Uterus (tissue), 2 donors: Measurements from ENCODE around the gene CLSTN2.

Experiments
- POLR2A ChIP-seq, 2 donors: fragments of 450-650 bp; IDR thresholded peaks; one replicate each; pipeline ENCODE4 v1.6.1; 2016; ENCODE audit warnings: antibody characterized with exemption in 2 of 2, mild to moderate bottlenecking in 1 of 2, moderate library complexity in 1 of 2
- TF ChIP-seq, protein P1 (sequence below), 4 experiments: fragments of 200-600 bp in 2 of 4; fragments of 450-650 bp in 2 of 4; sonication (generic) in 2 of 4; IDR thresholded peaks; one replicate each; pipeline ENCODE4 v1.5.1; 2016 to 2019; ENCODE audit warnings: antibody characterized with exemption in 4 of 4, mild to moderate bottlenecking in 2 of 4, moderate library complexity in 1 of 4

DNA sequence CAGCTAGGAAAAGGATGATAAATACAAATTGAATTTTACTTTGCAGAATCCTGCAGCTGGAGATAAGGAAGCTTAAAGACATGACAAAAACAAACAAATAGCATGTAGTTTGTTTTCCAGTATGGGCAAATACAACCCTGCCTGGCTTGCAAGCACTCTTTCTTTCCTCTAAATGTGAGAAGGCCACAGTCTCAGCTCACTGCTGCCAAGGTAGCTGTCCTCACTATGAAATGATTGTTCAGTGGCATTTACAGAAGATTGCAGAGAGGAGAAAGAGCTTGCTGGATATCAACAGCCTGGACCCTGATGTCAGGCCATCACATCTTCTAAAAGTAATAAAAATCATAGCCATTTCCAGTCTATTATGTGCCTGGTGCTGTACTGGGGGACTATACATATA lies 262.0 kb downstream of the CLSTN2 start:
- TF ChIP-seq, protein P1, sequence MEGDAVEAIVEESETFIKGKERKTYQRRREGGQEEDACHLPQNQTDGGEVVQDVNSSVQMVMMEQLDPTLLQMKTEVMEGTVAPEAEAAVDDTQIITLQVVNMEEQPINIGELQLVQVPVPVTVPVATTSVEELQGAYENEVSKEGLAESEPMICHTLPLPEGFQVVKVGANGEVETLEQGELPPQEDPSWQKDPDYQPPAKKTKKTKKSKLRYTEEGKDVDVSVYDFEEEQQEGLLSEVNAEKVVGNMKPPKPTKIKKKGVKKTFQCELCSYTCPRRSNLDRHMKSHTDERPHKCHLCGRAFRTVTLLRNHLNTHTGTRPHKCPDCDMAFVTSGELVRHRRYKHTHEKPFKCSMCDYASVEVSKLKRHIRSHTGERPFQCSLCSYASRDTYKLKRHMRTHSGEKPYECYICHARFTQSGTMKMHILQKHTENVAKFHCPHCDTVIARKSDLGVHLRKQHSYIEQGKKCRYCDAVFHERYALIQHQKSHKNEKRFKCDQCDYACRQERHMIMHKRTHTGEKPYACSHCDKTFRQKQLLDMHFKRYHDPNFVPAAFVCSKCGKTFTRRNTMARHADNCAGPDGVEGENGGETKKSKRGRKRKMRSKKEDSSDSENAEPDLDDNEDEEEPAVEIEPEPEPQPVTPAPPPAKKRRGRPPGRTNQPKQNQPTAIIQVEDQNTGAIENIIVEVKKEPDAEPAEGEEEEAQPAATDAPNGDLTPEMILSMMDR (IDR thresholded peaks at IDR 0.05), result no peak
- no peak for TF ChIP-seq POLR2A (IDR thresholded peaks at IDR 0.05)
